Measurements from ENCODE around the gene MTHFSD. TPM values are rescaled to one million over a fixed set of nuclear protein-coding genes. Genes with fewer than 3 reads are reported as not detected.

Gene MTHFSD
- total RNA-seq, 1 experiment from 2014 or later = 15.4 TPM

DNA sequence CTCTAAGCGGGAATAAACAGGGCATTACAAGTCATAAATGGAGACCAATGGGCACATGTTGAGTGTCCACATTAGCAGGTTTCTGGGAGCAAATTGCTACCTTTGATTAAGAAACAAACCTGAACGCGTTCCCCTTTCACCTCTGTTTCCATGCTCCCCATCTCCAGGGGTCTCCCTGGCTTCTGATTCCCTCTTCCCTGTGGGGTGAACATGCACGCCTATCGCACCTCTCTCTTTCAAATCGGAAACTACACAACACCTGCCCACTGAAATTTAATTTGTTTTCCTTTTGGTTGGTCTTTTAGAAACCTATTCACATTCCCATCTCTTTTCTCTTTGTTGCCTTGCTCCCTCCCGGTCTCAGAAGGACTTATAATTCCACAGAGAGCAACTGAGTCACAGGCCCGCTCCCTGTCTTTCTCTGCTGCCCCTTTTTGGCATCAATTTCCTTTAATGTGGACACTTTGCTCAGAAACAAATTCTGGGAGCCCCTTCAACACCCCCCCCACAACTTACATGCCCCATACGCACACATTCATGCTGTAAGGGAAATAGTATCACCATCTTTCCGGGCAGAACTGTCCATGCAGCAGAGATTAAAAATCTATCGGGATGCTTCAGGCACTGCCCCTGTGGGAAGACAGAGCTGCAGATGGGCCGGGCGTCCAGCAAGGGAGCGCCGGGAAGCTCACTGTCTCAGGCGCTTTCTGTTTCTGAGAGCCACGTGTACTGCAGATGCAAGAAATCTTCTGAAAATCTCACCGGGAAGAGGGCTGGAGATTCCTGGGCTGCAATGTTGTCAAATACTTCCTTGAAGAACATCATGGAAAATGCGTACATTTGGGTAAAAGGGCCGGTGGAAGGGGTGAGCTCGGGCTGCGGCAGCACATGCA, 51.9 kb downstream of the MTHFSD start:
- no peak for DNase-seq (ENCODE audit: low spot score)

DNA sequence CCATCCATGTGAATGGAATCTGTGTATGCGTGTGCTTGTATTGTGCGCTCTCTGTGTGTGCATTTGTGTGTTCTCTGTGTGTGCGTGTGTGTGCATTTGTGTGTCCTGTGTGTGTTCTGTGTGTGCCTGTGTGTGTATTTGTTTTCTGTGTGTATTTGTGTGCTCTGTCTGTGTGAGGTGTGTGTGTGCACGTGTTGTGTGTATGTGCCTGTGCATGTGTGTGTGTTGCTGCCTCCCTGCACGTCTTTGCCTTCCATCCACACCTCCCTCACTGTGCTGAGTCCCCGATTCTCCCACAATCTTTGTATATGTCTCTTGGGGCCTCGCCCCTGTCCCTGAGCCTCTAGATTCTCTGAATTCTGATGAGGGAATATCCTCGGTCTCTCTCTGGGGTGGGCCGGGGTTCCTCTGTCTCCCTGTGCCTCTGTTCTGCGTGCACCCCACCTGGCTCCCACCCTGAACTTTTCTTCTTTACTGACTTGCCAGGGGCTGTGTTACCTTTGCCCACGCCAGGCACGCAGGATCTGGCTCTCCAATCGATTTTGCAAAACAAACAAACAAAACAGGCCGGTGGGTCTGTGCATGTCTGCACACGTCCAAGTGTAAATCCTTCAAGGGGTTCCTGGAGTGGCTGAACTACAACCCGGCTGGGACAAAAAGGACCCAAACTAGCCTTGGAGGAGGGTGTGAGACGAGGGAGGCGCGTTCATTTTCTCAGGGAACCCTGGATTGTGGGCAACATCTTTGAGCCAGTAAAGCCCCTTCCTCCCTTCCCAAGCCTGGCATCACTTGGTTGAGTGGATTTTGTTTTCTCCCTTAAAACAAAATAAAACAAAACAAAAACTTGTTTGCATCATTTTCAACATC, 52.8 kb downstream of the MTHFSD start:
- no peak for DNase-seq (ENCODE audit: low spot score)

DNA sequence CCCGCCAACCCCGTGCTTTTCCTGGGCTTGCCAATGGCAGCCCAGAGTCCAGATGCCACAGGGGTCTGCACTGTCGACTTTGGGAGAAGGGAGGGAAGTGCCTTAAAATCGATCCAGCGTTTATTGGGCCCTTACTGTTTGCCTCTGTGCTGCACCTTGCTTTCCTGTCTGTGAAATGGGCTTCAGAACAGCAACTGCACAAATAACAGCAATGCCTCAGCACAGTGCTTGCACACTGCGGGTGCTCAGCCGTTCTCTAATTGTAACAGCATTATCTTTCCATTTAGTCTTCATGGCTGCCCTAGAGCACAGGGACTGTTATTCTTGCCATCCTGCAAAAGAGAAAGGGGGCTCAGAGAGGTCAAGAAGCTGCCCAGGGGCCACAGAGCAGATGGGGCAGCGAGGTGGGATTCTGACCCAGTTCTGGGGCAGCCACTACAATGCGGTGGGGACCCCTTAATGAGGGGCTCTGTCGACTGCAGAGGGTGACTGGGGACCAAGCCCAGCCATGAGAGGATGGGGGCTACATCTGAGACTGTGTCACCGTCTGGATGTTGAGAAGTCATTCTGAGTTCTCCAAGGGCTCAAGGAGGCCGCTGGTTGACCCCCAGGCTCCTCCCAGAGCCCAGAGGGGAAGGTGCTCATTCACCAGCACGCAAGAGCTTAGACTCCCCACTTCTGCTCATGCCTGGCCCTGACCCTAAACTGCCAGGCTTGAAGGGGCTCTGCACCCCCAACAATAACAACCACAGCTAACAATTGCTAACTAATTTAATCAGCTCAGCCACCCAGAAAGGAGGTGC, 54.1 kb downstream of the MTHFSD start:
- no peak for DNase-seq (ENCODE audit: low spot score)

DNA sequence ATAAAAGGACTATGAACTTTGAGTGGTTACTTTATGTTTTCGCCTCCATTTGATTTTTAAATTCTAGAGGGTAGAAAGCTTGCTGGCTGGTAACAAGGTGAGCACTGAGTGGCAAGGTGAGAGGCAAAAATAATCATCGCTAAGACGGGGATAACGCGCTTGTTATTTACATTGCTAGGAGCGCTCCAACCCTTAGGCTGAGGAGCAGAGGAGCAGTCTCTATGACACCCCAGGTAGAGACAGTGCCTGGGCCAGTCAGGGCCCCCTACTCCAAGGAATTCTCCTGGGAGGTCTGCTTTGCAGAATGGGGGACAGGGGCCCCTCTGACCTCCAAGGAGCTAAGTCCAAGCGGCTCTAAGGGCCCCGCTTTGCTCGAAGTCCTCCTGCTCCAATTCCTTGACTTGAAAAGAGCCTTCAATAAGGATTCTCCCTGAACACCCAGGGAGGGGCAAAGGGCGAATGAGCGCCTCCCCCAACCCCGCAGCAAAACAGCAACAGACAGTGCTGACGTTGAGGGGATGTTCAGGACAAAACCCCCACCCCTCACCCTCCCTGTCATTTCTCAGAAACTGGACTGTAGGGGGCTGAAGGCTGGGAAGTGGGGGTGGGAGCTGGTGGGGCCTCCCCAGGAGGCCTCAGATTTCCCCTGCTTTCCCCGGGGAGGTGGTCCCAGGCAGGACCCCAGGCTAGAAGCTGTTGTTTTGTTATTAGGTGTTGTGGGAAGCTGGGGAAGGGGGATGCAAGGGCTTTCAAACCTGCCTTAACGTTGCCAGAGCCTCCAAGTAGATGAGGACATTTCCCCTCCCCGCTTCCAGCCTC, 54.9 kb downstream of the MTHFSD start:
- DNase-seq (ENCODE audit: low spot score) = no peak

DNA sequence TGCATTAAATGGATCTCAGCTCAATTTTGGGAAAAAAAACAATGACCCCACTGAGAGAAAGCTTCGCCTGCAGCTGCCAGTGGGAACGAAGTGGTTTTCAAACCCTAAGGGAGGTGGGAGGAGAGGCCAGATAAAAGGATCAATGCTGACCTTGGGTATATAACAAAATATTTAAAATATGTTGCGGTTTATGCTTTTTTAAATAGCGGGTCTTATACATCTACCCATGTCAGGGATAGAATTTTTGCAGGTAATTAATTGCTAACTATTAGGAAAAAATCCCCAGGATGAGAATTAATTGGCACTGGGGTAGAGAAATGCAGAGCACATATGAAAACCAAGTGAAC, 55.6 kb downstream of the MTHFSD start:
- DNase-seq (ENCODE audit: low spot score) = no peak

DNA sequence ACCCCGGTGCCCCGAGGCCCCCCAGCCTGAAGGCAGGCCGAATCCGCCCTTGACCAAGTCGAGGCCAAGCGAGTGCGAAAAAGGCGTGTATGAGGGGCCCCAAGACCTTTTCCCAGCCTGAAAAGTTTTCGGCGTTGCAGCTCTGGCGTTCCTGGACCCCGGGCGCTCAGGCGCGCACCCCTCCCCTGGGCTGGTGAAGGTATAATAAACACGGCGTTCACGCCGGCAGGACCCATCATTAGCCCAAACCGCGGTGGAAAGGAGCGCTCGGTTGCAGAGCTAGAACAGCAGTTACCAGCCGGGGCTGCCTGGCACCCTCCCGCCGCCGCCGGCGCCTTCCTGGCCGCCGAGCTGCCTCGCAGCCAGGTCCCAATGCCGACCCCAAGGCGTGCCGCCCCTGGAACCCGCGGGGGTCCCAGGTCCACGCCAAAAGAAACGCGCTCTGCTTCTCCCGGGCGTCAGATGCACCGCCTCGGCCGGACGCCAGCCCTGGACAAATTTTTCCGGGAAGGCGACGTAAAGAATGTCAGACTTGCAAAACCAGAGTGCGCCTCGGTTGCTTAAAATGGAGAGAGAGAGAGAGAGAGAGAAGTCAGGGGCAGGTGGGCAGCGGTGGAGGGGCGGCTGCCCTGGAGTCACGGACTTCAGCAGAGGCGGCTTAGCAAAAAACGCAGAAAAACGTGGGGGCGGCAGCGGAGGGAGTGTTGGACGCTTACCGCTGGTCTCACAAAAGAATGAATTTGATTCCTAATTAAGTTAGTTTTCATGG, 56.2 kb downstream of the MTHFSD start:
- DNase-seq (ENCODE audit: low spot score) = no peak

DNA sequence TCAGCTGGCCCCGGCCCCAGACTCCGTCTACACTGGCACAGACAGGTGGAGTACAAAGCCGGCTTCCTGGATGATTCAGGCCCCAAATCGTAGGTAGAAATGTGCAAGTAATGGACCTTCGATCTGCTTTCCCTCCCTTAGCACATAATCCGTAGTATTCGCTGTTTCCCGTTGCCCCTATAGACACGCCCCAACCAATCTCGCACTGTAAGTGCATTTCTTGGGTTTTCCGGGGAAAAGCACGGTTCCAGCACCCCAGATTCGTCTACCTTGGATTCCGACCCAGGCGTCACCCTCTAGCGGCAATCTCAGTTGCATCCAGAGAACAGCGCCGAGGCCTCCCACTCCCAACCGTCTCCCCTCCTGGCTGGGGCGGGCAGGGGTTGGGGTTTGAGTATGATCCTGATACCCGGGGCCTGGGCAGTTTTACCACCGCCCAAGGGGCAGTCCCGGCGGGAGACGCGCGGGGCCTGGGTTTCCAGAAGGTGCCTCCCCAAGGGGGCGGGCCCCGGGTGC, 56.8 kb downstream of the MTHFSD start:
- no peak for DNase-seq (ENCODE audit: low spot score)

DNA sequence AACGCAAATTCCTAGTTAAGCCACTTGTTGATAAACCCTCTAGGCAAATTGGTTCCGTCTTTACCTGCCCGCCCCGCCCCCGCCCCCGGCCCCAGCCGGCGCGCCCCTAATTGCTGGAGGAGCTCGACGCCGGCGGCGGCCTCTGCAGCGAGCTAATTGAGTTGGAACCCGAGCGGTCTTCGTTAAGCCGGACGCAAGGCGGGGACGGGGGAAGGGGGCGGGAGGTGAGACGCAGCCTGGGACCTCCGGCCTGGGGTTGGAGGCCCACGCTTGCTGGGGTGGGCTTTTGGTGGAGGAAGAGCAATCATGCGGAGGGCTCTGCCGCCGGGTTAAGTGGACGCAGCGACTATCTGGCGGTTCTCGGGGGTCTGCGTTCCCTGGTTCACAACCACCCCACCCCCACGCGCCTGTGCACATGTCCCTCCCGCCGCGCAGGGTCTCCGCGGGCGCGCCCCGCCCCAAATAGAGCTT, 57.4 kb downstream of the MTHFSD start:
- no peak for DNase-seq (ENCODE audit: low spot score)

DNA sequence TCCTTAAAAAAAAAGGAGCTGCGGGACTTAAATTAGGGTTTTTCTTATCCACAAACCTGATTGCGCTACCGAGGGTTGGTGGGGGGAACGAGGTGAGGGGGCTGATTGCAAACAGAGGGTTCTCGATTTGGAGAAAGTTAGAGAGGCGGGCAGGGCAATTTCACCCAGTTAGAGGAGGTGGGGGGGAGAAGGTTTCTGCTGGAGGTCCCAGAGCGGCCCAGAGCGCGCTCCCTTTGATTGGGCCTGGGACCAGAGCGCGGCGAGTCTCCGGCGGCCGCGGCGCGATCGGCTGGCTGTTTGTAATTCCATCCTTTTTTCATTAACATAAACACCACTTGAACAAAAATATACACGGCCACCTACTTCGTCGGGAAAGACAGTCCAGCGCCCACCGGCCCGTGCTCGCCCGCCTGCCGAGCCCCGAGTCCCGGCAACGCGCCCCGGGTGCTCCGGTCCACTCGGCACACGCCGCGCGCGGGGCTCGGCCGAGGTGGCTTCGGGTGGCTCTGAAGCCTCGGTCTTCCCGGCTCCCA, 58.0 kb downstream of the MTHFSD start:
- no peak for DNase-seq (ENCODE audit: low spot score)

DNA sequence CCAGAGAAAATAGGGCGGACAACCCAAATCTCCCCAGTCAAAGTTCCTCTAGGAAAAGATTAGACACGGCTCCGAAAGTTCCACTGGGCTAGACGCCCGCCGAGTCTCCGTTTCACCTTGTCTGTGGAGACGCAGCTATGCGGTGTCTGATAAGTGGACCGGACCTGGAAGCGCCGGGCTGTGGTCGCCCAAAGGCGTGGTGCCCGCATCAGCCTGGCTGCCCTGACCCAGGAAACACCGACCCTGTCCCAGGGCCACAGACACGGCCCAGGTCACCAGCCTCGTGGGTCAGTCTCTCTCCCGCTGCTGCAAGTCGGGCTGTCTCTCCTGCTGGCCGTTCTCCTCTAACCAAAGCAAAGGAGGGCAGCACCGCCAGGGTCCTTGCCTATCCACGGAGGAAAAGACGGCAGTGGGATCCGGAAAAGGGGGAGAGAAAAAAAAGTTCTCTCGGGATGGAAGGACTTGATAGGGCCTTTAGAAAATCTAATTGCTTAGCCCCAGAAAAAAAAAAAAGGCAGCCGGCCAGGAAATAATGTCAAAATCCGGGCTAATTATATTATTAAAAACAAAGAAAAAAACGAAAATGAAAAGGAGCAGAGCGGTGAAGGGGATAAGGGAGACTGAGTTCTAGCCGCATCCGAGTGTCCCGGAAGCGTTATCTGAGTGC, 58.6 kb downstream of the MTHFSD start:
- no peak for DNase-seq (ENCODE audit: low spot score)

DNA sequence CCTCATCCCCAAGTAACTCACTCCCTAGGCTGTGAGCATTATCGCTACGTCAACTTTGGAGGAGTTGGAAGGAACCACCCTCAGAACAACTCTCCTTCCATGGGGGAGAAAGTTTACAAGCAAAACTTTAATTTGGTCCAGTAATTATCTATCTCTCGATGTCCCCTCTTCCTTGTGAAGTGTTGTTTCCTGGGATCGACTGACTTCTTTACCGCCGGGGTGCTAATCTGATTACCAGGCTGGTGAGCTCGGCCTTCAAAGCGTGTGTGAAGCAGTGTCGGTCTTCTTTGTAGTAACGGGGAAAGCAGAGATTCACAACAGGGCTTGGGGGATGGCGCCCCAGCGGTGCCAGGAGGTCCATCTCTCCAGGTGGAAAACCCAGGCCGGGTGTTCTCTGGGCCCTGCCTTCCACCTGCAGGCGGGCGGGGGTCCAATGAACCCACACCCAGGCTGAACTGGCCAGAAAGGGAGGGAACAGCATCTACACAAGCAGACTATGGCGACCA, 59.2 kb downstream of the MTHFSD start:
- DNase-seq (ENCODE audit: low spot score) = no peak

DNA sequence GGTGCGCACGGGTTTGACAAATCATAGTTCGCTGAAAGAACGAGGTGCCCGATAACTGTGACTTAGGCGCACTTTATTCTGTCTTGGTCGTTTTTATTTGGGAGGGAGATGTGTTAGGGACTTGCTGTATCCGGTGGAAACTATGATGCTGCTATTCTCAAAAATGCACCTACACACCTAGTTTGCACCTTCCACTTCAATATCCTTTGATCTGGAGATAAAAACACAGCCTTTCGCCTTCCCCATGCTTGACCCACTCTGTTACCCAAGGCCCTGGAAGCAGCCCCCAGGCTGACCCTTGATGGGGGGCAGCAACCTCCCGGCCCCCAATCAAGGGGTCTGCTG, 59.7 kb downstream of the MTHFSD start:
- DNase-seq (ENCODE audit: low spot score) = no peak

DNA sequence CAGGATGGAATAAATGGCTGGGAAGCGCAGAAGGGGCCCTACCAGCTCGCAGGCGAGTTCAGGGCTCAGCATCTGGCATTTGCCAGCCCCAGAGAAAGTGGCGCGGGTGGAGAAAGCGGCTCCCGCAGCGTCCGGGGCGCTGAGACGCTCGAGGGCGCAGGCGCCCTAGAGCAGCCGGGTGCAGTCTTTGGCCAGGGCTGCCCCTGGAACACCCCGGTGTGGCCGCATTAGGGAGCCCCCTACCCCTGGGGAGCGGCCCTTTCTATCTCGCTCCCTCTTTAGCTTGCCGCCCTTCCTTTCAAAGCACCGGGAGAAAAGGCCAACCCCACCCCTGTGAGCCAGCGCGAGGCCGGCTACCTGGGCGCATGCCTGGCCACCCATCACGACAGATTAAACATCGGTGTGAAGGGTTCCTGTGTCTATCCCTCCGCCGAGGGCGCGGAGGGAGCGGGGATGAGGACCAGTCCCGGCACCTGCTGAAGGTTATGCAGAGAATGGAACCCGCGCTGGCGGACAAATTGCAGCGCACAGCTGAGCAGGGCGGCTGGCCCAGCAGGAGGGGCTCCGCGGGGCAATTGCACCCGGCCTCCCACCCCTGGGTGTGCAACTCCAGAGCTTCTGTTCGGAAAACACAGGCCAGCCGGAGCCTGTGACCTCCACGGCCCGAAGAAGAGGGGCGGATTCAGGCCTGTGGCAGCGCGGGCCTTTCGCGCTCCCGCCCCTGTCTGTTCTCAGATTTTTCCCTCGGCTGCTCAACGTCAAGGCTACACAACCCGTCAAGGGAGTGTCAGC, 60.3 kb downstream of the MTHFSD start:
- DNase-seq (ENCODE audit: low spot score) = no peak

DNA sequence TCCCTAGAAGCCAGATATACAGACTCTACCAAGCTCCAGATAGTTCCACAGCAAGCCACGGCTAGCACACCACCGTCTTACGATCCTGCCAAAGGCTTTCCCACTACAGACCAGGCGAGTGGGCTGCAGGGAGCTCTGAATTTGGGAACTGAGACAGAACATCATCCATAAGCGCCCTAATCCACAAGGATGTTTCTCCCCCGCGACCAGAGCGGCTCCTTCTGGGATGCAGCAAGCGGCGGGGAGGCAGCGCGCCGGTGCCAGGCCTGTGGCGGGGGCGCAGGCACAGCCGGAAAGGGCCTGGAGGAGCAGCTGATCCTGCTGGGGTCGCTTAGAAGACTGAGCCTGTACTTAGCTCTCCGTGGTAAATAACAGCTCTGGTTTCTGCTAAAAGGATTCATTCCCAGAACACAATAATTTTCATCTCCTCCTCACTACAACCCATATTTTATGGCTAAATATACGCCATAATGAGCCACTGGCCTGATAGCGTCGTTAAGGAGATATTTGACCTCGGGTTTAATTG, 60.9 kb downstream of the MTHFSD start:
- no peak for DNase-seq (ENCODE audit: low spot score)

DNA sequence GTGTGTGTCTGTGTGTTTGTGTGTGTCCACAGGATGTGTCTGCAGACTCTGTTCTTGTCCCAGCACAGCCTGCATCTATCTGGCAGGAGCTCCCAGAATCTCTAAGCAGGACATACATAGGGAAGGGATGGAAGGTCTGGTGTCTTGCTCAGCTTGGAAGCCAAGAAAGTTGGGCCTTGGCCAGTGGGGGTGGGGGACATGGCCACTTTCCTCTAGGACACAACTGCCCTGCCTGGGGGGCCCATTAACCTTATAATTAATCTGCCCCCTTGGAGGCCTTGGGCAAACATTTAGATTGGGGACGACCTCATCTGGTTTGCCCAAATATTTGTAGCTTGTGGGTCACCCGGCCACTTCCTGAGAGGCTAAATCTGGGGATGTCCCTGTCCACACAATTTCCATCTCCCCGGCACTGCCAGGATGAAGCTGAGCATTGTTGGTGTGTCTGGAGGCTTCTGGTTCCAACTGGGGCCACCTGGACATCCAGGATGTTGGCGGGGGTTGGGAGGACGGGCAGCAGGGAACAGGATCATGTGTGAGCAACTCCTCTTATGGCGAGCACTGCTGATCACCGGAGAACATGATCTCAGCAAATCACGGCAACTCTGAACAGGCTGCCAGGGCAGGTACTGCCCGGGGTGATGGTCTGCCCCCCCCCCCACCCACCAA, 61.9 kb downstream of the MTHFSD start:
- DNase-seq (ENCODE audit: low spot score) = no peak

DNA sequence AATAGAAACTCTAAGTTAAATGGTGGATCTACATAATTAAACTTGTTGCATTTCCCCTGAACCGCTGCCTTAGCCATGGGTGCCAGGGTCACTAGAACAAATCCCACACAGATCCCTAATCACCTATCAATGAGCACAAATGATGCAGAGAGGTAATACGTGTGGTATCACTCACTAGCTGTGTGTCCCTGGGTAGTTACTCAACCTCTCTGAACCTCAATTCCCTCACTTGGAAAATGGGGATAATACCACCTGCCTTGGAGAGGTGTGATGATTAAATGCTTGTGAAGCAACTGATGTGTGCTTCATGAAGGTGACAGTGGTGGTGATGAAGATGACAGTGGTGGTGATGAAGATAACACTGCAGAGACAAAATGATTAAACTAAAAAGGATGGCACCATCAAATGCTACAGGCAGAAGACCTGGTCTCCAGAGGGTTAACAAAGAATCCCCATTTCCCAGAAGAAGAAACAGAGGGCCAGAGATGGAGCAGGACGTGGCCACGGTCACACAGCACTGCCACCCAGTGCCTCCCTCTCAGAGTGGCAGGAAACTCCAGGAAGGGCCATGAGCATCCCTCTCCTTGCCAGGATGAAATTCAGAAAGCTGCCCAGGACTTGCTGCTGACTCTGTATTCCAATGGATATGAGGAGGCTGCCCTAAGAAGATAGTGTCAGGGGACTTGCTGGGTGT, 62.6 kb downstream of the MTHFSD start:
- no peak for DNase-seq (ENCODE audit: low spot score)

DNA sequence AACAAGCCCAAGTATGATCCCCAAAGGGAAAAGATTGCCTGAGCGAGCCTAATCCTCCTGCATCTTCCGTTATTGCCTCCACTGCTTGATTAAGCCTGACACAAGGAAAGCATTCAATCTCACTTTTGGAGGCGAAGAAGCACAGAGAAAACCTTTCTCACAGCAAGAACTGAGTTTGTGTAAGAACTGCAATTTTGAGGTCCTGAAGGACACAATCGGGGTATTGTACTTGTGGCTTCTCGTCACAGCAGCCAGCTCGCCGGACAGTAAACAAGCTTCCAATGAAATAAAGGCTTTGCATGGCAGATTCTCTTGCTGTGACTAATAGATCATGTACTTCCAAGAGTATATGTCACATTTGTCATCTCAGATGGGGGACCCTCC, 63.4 kb downstream of the MTHFSD start:
- DNase-seq (ENCODE audit: low spot score) = no peak
